Hindlimb muscle (tissue), 1 donor: ENCODE data around the gene HTRA1. TPM values are rescaled to one million over a fixed set of nuclear protein-coding genes. Genes with fewer than 3 reads are reported as not detected.

Source experiments
- DNase-seq: peaks from one replicate; pipeline ENCODE4 v3.0.0-alpha.2; 2013
- polyA plus RNA-seq: library from polyadenylated mRNA; unstranded; fragments of 120-200 nt; gene quantifications from one replicate; pipeline ENCODE4 v1.2.1, GENCODE V29; 2013; ENCODE audit not compliant: insufficient read length

HTRA1 gene
- polyA plus RNA-seq, 1 donor: 58.6 TPM

- no peak for DNase-seq
These were observed 34.3 kb downstream of the HTRA1 start for GRCh38 chr10:122495406-122496340.

- DNase-seq: no peak
These were observed 35.9 kb downstream of the HTRA1 start for GRCh38 chr10:122497241-122497640.

GRCh38 chr10:122498521-122498920, 37.2 kb downstream of the HTRA1 start:
- no peak for DNase-seq

GRCh38 chr10:122499012-122499411, 37.7 kb downstream of the HTRA1 start:
- DNase-seq: no peak

GRCh38 chr10:122499491-122499941, 38.2 kb downstream of the HTRA1 start:
- DNase-seq: no peak

GRCh38 chr10:122500194-122500593, 38.8 kb downstream of the HTRA1 start:
- DNase-seq: no peak

- DNase-seq: no peak
These were observed 39.4 kb downstream of the HTRA1 start for GRCh38 chr10:122500726-122501125.

- DNase-seq: no peak
These were observed 41.7 kb downstream of the HTRA1 start for GRCh38 chr10:122503012-122503411.

- DNase-seq: peak; percentile 60
These were observed 42.7 kb downstream of the HTRA1 start for GRCh38 chr10:122503886-122504609.

GRCh38 chr10:122504610-122504950, 43.2 kb downstream of the HTRA1 start:
- peak; percentile 91 for DNase-seq

GRCh38 chr10:122505011-122505410, 43.7 kb downstream of the HTRA1 start:
- DNase-seq: no peak

GRCh38 chr10:122505885-122506645, 44.7 kb downstream of the HTRA1 start:
- no peak for DNase-seq

- DNase-seq: no peak
These were observed 46.3 kb downstream of the HTRA1 start for GRCh38 chr10:122507616-122508015.

- DNase-seq: no peak
These were observed 46.7 kb downstream of the HTRA1 start for GRCh38 chr10:122508021-122508420.

GRCh38 chr10:122509323-122509722, 48.0 kb downstream of the HTRA1 start:
- no peak for DNase-seq

- DNase-seq: no peak
These were observed 49.0 kb downstream of the HTRA1 start for GRCh38 chr10:122510326-122510725.

GRCh38 chr10:122510736-122511135, 49.4 kb downstream of the HTRA1 start:
- no peak for DNase-seq

- no peak for DNase-seq
These were observed 51.7 kb downstream of the HTRA1 start for GRCh38 chr10:122513053-122513452.

GRCh38 chr10:122514045-122514840, 52.9 kb downstream of the HTRA1 start:
- no peak for DNase-seq

- no peak for DNase-seq
These were observed 53.7 kb downstream of the HTRA1 start for GRCh38 chr10:122515022-122515424.

- no peak for DNase-seq
These were observed 54.4 kb downstream of the HTRA1 start for GRCh38 chr10:122515588-122516231.

GRCh38 chr10:122516734-122517133, 55.4 kb downstream of the HTRA1 start:
- DNase-seq: no peak
